NCI-H226 (cell line): ENCODE data around the gene FAT1.

Experiments used
- DNase-seq: peaks from one replicate; pipeline ENCODE4 v3.0.0-alpha.2; 2015

FAT1 gene

DNA sequence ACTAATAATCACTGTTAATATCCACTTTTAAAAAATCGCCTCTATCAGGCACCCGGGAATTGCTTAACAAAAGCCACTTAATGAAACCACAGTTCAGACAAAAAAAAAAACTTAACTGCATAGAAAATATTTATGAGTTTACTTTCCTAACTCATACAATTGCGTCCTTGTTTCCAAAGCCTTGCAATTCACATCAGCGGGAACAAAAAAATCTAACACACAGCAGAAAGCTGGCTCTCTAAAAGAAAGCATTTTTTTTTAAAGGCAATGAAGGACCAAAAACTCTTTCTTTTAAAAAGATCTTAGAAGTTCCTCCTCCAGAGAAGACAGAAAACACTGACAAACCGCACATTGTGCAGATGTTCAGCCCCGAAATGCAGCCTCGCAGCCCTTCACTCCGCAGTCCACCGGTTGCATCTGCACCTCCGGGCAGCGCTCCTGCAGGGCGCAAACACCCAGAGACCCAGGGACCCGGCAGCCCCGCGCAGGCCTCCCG lies 812 bp downstream of the FAT1 start:
- no peak for DNase-seq

DNA sequence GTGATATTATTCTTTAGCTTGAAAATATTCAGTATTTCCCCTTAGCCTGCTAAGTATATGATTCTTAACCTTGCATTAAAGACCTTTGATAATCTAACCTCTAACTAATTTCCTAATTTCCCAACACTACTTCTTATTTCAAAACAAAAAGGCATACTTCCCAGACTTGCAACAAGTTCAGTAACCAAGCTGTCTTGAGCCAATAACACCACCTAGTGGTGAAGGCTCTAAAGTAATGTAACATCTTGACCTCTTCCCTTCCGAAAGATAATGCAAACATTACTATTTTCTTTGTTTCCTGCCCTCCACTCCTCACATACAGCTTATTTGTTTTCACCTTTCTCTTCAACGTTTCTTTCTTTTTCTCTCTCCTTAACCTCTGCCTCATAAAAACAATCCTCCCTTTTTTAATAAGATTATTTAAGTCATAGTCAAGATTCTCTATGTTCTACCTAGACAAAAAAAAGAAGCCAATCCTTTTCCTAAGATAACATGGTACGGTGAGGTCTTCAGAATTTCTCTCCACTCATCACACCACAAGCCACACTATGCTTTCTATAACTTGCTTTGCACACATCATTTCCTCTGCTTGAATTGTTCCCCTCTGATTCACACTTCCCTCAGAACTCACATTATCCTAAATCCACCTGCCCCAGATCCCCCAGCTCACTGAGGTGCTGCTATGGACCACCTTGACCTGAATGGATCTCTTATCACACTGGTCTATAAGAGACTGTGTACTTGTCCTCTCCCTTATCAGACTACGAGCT lies 3.5 kb downstream of the FAT1 start:
- peak; percentile 53 for DNase-seq

DNA sequence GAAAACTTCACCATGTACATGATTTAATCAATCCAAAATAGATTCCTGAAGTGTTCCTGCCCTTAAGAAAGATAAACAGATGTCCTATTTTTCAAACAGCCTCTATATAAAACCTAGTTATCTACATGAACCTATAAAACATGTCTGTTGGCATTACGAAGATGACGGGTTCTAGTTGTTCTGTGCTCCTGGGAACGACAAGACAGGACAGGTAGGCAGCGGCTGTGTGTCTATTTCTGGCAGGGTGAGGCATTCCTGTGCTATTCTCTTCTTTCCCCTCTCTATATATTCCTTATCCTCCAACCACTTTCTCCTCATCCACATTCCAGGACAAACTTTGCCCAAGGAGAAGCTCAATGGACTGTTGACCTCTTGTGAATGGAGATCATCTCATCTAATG lies 6.1 kb downstream of the FAT1 start:
- DNase-seq, result no peak

DNA sequence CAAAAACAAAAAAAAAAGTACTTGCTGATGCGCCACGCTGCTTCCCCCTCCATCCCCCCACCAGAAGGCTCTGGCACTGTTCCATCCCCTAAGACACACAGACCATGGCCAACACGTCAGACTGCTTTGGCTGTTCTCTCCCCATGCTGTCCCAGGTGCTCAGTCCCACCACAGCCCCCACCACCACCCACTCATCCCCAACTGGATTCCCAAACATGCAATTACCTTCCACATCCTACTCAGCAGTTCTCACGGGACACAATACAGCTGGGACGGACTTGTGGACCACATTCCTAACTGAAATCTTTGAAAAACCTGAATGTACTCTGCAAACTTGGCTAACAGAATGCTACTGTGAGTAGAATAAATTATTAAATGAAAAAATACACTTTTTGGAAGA lies 8.6 kb downstream of the FAT1 start:
- no peak for DNase-seq

DNA sequence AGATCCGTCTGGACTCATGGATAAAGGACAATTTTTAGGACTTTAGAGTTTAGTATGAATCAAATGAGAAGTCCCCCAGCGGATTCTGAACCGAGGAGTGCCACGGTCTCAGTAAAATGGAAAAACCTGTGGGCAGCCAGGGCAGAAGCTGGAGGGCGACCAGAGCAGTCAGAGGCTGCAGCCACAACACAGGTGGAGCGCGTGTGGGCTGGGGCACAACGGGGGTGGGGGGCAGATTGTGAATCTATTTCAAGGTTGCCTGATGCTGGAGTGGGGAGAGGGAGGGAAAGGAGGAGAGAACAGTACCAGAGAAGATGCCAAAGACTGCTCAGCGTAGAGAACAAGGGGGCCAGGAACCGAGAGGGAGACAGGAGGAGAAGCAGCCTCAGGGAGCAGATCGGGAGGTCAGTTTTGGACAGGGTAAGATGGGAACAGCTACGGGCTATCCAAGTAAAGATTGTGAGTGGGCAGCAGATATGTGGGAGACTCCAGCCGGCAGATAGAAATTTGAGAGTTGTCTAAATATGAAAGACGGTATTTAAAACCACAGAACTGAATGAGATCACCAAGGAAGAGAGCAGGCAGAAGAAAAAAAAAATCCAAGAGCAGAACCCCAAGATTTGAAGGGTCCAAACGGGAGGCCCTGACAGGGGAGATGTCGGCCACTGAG lies 9.5 kb downstream of the FAT1 start:
- no peak for DNase-seq

DNA sequence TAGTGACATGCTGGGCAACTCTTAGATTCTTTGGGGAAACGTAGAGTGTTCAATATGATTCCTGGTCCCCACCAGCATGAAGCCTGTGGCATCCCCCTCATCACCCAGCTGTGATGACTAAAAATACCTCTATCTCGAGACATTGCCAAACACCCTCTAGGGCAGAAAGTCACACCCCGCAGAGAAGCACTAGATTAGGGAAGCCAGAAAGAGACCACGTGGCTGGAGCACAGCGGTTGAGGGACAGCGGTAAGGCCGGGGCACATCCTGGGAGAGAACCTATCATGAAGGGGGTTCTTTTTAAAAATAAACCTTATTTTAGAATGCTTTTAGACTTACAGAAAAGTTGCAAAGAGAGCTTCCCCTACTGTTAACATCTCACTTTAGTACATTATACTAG lies 11.0 kb downstream of the FAT1 start:
- no peak for DNase-seq

DNA sequence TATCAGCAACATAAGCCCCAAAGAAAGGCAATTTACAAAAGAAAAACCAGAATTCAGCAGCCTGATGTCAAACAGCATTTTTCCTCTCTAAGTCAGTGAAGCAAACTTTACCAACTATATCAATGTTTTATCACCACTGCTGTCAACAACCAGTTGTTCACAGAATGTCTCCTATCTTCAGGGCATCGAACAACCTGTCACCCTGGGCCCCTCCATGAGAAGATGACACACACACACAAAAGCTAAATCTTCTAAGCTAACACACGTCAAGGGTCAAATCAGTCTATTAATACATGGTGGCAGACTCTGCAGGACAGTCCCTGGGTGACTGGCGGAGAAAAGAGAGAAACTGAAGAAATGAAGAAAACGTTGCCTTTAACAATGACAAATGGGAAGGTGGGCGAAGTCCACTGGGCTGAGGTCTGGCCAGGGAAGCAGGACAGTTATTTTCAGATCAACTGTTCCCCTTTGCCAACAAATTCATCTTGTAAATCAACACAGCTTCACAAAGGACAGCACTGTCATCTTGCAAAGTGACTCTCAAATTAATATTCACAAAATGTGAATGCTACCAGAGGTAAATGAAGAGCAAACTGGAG lies 13.0 kb downstream of the FAT1 start:
- DNase-seq, result no peak

DNA sequence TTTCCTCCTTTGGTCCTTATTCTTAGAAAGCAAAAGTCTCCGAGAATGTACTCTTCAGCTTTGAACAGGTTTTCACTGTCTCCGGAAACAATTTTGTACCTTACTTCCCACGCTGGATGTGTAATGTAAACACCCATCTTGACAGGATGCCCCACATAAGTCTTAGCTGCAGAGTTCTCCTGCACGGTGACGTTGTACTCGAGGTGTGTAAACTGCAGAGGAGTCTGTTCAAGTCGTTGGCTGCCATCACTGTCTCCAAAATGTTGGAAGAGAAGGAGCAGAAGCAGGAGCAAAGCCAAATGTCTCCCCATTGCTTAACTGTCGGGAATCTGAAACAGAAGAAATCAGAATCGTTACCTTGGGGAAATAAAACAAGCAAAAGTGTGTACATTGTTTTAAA lies 14.1 kb downstream of the FAT1 start:
- DNase-seq, result no peak

DNA sequence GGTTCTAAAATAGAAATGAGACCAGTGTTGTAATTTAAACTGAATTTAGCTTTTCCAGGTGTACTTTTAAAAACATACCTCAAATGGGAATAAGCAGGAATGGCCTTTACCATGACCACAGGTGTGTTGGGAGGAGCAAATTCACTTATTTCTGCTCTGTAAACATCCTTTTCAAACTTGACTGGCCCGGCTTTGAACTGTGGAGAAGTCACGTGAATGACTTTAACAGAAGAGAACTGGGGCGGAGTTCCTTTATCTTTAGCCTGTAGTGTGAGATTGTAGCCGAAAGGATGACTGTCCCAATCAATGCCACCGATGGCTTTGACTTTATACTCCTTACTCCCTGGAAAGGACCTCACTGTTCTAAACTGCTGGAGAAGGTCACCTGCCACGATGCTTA lies 15.1 kb downstream of the FAT1 start:
- no peak for DNase-seq

DNA sequence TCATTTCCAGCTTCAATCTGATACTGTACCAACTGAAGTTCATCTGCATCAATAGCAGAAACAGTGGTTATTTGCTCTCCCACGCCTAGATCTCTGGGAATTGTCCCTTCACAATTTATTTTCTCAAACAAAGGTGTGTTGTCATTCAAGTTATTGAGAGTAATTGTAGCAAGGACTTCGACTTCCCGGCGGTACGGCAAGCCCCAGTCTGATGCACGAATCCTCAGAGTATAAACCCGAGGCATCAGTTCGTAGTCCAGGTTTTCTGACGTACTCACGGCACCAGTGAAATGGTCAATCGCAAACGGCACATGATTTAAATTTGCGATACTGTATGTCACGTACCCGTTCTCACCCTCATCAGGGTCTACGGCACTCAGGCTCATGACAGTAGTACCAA lies 15.7 kb downstream of the FAT1 start:
- no peak for DNase-seq

DNA sequence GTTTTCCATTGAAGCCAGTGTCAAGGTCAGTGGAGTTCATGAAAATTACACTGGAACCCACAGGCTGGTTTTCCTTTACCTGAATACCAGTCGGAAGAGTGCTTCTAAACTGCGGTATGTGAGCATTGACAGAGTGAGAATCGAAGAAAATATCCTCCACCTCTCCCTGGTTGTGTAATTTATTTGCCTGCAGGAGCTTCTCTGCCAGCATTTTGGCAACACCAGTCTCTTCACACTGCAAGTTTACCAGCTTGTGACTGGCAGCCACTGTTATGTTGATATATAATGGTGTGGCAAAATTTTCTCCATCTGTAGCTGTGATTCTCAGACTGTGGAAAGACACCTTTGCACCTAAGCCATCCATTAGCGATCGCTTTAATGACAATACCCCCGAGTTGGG lies 16.1 kb downstream of the FAT1 start:
- DNase-seq, result no peak

DNA sequence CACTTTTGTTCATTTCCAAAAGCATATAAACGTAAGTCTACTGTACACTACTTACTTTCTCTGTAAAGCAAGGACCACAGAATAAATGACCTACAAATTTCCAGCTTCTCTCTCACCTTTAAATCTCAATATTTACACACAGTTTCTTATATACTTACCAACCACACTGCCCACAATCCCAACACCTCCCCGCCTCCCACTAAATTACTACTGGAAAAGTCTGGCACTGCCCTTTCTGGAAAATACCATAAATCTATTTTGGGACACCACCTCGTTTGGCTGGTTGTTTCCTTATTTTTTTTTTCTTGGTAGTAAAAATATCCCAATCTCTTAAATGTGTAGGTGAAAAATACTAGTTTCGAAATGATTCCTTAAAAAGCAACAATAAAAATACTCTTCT lies 19.6 kb downstream of the FAT1 start:
- DNase-seq, result no peak

DNA sequence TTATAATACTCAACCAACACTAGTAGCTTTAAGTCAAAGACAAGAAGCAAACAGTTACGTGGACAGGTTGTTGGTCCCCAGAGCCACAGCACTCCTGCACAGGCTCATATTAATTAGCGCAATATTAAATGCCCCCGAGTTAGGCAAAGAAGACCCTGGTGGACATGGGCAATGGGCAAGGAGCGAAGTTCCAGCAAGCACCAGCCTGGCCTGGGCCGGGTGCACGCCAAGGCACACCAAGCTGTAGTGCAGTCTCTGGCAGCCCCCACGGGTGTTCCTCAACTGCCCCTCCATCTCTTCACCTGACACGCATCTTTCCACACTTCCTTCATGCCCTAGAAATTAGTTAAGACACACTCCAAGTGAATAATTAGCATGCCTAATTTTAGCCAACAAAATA lies 20.1 kb downstream of the FAT1 start:
- no peak for DNase-seq

DNA sequence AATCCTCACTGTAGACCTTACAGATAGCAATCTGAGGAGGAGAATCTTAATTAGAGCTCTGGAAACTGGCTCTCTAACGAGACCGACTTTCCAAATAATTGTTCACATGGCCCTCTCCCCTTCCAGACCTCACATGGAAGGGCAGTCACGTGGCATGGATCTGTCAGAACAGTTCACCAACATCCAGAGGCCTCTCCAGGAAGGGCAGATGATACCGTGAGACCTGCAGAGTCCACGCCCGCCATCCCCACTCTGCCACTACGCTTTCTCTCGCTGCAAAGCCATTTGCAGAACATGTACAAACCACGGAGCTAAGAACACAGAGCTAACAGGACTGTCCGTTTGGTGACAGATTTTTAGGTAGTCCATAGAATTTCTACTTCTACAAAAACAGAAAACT lies 20.7 kb downstream of the FAT1 start:
- DNase-seq, result no peak

DNA sequence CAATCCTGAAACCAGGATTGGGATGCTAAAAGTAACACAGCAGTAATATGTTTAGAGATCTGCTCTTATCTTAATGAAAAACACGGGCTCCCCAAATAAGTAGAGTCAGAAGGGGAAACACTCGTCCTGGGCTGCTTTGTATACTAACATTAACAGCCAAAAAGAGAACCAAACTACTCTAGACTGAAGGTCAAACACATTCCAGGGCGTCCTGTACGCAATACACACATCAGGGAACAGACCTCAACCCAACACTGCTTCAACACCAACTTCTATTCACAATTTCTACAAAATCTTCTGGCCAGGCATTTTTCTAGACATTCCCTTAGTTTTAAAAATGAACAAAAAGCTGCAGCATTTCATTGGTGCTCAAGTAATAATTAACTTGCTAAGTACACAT lies 21.4 kb downstream of the FAT1 start:
- no peak for DNase-seq

DNA sequence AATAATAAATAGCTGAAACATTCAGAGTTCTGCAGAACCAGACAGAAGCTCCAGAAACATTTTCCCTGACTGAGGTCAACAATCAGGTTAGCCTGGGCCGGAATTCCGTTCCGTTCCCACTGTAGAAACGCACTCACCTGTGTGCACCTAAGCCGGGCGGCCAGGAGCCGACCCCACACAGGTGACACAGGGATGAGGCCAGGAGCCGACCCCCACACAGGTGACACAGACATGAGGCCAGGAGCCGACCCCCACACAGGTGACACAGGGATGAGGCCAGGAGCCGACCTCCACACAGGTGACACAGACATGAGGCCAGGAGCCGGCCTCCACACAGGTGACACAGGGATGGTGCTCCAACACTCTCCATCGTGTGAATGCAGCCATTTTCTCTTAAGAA lies 21.9 kb downstream of the FAT1 start:
- no peak for DNase-seq

DNA sequence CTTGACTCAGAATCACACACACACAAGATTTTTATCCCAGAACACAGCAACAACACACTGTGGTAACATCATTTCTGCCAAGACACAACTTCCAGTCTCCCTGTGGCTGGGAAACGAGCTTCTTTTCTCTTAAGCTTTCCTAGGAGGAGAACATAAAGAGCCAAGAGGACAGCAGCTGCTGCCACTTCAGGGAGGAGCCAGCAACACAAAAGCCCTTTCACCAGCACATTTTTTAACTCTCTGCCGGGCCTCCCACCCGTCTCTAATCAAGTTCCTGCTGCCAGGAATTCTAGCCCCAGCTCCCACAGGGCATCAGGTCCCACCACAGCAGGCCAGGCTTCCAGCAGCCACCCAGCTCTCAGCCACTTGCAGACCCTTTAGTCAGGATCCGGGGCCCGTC lies 22.4 kb downstream of the FAT1 start:
- DNase-seq, result peak; percentile 51

DNA sequence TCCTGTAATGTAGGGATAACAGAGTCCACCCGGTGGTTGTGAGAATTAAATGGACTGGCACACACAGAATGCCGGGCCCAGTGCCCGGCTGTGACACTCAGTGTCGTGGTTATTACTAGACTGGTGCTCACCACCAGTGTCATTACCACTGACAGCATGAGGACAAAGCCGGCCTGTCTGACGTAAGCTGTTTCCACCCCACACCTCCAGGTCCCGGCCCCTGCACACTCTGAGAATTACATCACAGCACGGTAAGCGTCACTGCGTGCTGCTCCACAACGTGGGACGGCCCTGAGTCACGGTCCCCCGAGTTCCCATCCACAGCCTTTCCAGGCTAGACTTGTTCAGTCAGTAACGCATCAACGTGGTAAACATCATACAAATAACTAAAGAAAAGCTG lies 22.9 kb downstream of the FAT1 start:
- no peak for DNase-seq

DNA sequence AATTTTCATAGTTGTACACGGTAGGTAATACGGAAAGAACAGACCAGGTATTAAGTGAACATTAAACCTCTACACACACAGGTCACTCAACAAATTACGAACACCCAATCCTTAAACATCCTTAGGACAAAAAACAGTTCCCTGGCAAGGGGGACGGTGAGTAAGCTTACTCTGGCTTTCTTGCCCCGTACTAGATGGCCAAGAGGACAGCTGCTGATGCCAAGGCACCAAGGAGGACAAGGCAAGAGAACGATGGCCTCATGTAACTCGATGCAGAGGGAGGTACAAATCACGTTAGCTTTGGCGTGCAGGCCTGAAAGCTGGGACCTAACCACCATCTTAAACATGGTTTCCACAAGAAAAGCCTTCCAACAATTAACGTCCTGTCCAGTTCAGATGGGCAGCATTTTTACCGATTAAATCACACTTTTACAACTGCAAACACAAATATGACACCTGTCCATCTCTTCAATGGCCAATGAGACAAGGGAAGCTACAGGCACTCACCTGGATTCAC lies 23.7 kb downstream of the FAT1 start:
- no peak for DNase-seq

DNA sequence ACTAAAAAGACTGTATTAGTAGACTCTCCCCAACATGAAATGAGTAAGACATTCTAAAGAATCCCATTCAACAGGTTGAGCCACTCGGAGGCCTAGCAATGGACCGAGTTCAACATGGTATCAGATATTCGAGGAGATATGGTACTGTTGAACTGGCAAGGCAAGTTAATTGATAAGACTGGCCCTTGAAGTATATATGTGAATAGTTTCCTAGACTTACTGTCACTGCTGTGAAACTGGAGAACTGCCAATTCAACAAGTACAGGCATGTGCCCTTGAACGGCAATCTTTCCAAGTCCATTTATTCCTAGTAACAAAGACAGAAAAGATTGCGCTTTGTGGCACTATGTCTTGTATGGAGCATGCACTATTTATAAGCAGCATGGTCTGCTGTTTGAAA lies 24.4 kb downstream of the FAT1 start:
- DNase-seq, result no peak

DNA sequence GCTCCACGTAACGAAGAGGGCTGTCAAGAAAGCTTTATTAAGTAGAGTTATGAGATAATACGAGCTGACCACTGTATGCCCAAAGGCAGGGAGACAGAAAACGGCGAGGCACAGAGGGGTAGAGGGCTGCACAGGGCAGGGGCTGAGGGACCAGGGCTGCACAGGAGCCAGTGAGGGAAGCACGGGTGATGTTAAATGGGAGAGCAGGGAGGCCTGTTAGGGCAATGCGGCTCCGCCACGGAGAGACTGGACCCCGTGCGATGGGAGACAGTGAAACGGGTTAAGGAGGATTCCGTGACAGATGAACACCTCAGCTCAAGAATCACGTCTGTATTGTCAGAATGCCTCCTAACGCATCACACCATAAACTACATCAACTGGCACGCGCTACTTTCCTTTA lies 25.1 kb downstream of the FAT1 start:
- no peak for DNase-seq

DNA sequence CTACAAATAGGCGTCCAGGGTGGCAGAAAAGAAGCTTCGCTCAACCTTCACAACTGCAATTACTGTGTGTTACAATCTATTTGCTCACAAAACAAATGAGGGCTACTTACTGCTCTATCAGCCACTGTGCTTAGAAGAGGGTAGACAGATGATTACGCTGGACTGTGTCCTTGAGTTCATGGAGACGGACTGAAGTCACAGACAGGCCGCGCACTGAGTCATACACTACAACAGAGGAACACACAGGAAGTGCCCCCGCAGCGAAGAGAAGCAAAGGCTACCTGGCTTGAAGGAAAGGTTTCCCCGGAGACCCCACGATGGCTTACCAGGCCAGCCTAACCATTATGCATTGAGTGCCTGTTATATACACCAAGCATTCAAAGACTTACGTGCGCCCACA lies 25.6 kb downstream of the FAT1 start:
- DNase-seq, result no peak

DNA sequence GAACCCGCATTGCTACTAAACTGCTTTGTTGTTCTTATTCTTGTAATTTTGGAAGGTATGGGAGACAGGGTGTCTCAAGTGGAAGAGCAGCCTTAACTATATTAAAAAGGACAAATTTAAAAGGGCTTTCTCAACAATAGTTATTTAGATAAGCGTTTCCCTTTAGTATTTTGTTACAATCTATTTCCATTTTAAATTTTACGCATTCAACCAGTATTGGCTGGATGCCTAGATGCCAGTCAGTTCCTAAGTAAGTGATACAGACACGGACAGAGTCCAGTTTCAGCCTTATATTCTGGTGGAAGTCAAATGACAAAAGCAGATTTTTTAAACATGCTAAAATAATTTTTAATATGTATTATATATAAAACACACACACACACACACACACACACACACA lies 28.3 kb downstream of the FAT1 start:
- DNase-seq, result no peak

DNA sequence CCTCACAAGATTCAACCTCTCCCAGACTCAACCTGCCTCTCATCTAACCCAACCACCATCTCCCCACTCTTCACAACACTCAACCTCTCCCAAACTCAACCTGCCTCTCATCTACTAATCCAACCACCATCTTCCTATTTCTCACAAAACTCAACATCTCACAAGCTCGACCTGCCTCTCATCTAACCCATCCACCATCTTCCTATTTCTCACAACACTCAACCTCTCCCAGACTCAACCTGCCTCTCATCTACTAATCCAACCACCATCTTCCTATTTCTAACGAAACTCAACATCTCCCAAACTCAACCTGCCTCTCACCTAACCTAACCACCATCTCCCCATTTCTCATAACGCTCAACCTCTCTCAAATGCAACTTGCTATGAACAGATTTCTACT lies 29.8 kb downstream of the FAT1 start:
- DNase-seq, result no peak
